Osteoblast (primary cell): ENCODE results near the gene VTN. TPM values are rescaled to one million over a fixed set of nuclear protein-coding genes. Genes with fewer than 3 reads are reported as not detected.

ENCODE experiments used
- DNase-seq: peaks from one replicate; pipeline ENCODE4 v3.0.0; 2011; ENCODE audit warnings: low spot score, mixed read lengths; ENCODE audit not compliant: insufficient read length; ENCODE audit errors: missing footprints
- H2AFZ ChIP-seq: 2 replicates; pipeline ENCODE4 v1.6.0; 2011; ENCODE audit warnings: mild to moderate bottlenecking, low read length
- H3K27ac ChIP-seq: 2 replicates; pipeline ENCODE4 v1.5.1; 2011; ENCODE audit warnings: mild to moderate bottlenecking, low read depth, low read length, moderate library complexity
- H3K27me3 ChIP-seq: 2 replicates; pipeline ENCODE4 v1.6.0; 2012; ENCODE audit warnings: mild to moderate bottlenecking, control low read depth, inconsistent platforms, low read length, moderate library complexity; ENCODE audit not compliant: insufficient read depth
- H3K36me3 ChIP-seq: 2 replicates; pipeline ENCODE4 v1.5.1; 2011; ENCODE audit warnings: mild to moderate bottlenecking, low read length, control low read depth, moderate library complexity; ENCODE audit not compliant: insufficient read depth
- H3K4me1 ChIP-seq: 2 replicates; pipeline ENCODE4 v1.5.1; 2011; ENCODE audit warnings: mild to moderate bottlenecking, low read length, control low read depth, moderate library complexity; ENCODE audit not compliant: insufficient read depth
- H3K4me2 ChIP-seq: 2 replicates; pipeline ENCODE4 v1.6.0; 2011; ENCODE audit warnings: mild to moderate bottlenecking, low read length; ENCODE audit not compliant: insufficient read depth
- H3K4me3 ChIP-seq: fragments of 200-600 bp; sonication (generic); 3 replicates; pipeline ENCODE4 v1.5.1; 2012; ENCODE audit warnings: mild to moderate bottlenecking, low read length, inconsistent platforms; ENCODE audit not compliant: insufficient read depth
- H3K79me2 ChIP-seq: 2 replicates; pipeline ENCODE4 v1.6.0; 2012; ENCODE audit warnings: mild to moderate bottlenecking, low read length, control low read depth, inconsistent platforms; ENCODE audit not compliant: insufficient read depth
- H3K9me3 ChIP-seq: 2 replicates; pipeline ENCODE4 v1.5.1; 2011; ENCODE audit warnings: low read depth, low read length, control low read depth
- H4K20me1 ChIP-seq: 2 replicates; pipeline ENCODE4 v1.6.0; 2012; ENCODE audit warnings: mild to moderate bottlenecking, low read length, control low read depth; ENCODE audit not compliant: insufficient read depth
- CTCF ChIP-seq: IDR thresholded peaks from 2 replicates; pipeline ENCODE4 v1.5.1; 2011; ENCODE audit warnings: mild to moderate bottlenecking, low read depth, low read length, moderate library complexity; ENCODE audit errors: extremely low read depth
- total RNA-seq: library from RNA; depleted of rRNA; stranded (reverse); fragments of >200 nt; gene quantifications from 2 replicates; pipeline ENCODE4 v1.2.3, GENCODE V29; 2012

Gene VTN
- total RNA-seq, 1 donor = not detected

GRCh38 chr17:28413804-28414203 is 43.7 kb upstream of the VTN start:
- Histone ChIP-seq H3K4me3 (no peak overlapping the region), H3K9me3 (no peaks in the 10 kb centered on the region), H3K79me2 (no peaks in the 10 kb centered on the region), H2AFZ (no peak overlapping the region), H3K36me3 (no peaks in the 10 kb centered on the region), H3K4me2 (no peak overlapping the region), H3K27ac (no peak overlapping the region), H4K20me1 (no peaks in the 10 kb centered on the region), H3K27me3 (peaks cover 13% of the 10 kb centered on the region), H3K4me1 (no peaks in the 10 kb centered on the region)
- no peak for TF ChIP-seq CTCF
- no peak for DNase-seq

GRCh38 chr17:28412099-28412498 is 42.0 kb upstream of the VTN start:
- no peak for TF ChIP-seq CTCF
- Histone ChIP-seq H3K9me3 (no peaks in the 10 kb centered on the region), H3K27ac (no peak overlapping the region), H4K20me1 (no peaks in the 10 kb centered on the region), H3K36me3 (no peaks in the 10 kb centered on the region), H3K27me3 (peaks cover 13% of the 10 kb centered on the region), H3K4me1 (no peaks in the 10 kb centered on the region), H2AFZ (no peak overlapping the region), H3K79me2 (no peaks in the 10 kb centered on the region), H3K4me2 (no peak overlapping the region), H3K4me3 (no peak overlapping the region)
- no peak for DNase-seq

- no peak for DNase-seq
- H2AFZ ChIP-seq = no peak overlapping the region
- no peaks in the 10 kb centered on the region for H4K20me1 ChIP-seq
- TF ChIP-seq CTCF = no peak
- no peaks in the 10 kb centered on the region for H3K9me3 ChIP-seq
- no peak overlapping the region for H3K4me2 ChIP-seq
- peaks cover 6% of the 10 kb centered on the region for H3K27me3 ChIP-seq
- no peak overlapping the region for H3K27ac ChIP-seq
- no peaks in the 10 kb centered on the region for H3K79me2 ChIP-seq
- no peaks in the 10 kb centered on the region for H3K36me3 ChIP-seq
- H3K4me3 ChIP-seq = no peak overlapping the region
- peaks cover 9% of the 10 kb centered on the region for H3K4me1 ChIP-seq
These were observed 37.8 kb upstream of the VTN start for GRCh38 chr17:28407974-28408306.

- Histone ChIP-seq H3K4me3 (no peak overlapping the region), H4K20me1 (no peaks in the 10 kb centered on the region), H3K27me3 (peaks cover 6% of the 10 kb centered on the region), H2AFZ (no peak overlapping the region), H3K36me3 (peaks cover 3% of the 10 kb centered on the region), H3K27ac (no peak overlapping the region), H3K4me2 (no peak overlapping the region), H3K79me2 (no peaks in the 10 kb centered on the region), H3K9me3 (no peaks in the 10 kb centered on the region), H3K4me1 (peaks cover 9% of the 10 kb centered on the region)
- DNase-seq = no peak
- TF ChIP-seq CTCF = no peak
These were observed 37.2 kb upstream of the VTN start for GRCh38 chr17:28407130-28407973.
